Fibroblast of skin of left biceps (primary cell): Measurements from ENCODE around the gene PTGES3L.
"Not testable (repeated sequence)": the region's sequence is repeated elsewhere in the genome, so short reads cannot be mapped to it uniquely, and the experiment has no call there.

ENCODE experiments used
- DNase-seq, 2 experiments: peaks; one replicate each; pipeline ENCODE4 v3.0.0-alpha.2; 2013; ENCODE audit warnings: low read depth in 2 of 2

The PTGES3L gene

DNA sequence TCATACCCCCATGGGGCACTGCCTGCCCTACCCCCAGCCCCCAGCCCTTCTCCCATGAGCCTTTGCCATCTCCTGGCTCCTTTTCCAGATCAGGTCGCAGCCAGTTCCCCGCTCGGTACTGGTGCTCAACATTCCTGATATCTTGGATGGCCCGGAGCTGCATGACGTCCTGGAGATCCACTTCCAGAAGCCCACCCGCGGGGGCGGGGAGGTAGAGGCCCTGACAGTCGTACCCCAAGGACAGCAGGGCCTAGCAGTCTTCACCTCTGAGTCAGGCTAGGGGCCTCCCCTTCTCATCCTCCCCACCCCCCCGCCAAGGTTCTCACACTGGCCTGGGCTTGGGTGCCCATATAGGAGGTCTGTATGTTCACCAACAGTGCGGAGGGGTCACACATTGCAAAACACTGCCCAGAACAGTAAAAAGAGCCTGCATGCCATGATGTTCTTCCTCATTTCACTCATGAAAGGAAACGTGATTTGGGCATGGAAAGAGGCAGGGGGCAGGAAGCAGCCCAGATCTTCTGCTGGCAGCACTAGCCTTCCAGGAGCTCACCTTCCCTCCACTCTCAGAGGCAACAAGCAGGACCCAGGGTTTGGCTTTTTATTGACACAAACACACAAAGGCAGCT lies 34.3 kb upstream of the PTGES3L start:
- no peak for DNase-seq

DNA sequence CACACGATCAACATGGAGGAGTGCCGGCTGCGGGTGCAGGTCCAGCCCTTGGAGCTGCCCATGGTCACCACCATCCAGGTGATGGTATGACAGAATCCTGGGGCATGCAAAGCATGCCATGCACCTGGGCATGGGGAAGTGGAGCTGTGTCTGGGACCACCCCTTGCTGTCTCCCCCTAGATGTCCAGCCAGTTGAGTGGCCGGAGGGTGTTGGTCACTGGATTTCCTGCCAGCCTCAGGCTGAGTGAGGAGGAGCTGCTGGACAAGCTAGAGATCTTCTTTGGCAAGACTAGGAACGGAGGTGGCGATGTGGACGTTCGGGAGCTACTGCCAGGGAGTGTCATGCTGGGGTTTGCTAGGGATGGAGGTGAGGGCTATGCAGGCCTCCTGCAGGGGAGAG lies 33.4 kb upstream of the PTGES3L start:
- DNase-seq = no peak

DNA sequence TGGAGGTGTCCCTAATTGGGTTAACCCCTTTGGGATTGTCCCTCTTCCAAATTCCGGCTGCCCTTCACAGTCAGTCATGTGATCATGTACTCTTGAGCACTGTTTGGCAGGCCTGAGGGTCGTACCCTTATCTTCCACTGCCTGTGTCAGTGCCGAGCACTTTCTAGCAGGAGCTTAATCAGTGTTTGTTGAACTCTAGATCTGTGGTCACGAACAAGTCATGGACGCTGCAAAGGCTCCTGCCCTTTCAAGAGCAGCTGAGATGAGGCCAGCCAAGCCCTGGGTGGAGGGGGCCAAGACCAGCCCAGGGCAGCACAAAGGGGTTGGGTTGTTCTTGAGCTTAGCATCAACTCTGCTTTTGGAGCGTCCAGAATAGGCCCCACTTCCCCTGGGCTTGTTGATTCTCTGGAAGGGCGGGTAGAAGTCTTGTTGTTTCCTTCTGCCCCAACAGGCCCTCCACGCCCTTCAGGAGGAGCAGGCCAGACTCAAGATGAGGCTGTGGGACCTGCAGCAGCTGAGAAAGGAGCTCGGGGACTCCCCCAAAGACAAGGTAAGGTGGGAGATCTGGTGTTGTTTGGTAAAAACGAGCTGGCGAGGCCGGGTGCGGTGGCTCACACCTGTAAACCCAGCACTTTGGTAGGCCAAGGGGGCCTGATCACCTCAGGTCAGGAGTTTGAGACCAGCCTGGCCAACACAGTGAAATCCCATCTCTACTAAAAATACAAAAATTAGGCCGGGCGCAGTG lies 32.0 kb upstream of the PTGES3L start:
- no peak for DNase-seq

DNA sequence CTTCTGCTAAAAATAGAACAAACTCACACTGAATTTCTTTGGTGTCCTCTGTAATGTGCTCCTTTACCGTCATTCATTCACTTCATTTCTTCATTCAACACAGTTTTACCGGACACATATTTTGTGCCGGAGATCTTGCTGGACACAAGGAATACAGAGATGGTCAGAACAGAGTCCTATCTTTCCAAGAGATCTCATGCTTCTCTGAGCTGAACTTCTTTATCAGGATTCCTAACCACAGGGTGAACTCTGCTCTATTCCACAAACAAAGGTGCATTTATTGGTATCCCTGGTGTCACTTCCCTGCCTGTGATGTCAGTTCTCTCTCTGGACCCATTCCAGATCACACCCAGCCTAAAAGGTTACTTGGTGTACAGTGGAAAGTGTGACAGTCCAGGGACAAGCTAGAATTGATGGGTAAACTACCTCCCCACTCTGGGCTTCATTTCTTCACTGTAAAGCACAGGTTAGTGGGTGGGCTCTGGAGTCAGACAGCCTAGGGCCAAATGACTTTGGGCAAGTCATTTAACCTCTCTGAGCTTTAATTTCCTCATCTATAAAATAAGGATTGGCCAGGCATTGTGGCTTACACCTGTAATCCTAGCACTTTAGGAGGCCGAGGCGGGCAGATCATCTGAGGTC lies 30.9 kb upstream of the PTGES3L start:
- DNase-seq = no peak

DNA sequence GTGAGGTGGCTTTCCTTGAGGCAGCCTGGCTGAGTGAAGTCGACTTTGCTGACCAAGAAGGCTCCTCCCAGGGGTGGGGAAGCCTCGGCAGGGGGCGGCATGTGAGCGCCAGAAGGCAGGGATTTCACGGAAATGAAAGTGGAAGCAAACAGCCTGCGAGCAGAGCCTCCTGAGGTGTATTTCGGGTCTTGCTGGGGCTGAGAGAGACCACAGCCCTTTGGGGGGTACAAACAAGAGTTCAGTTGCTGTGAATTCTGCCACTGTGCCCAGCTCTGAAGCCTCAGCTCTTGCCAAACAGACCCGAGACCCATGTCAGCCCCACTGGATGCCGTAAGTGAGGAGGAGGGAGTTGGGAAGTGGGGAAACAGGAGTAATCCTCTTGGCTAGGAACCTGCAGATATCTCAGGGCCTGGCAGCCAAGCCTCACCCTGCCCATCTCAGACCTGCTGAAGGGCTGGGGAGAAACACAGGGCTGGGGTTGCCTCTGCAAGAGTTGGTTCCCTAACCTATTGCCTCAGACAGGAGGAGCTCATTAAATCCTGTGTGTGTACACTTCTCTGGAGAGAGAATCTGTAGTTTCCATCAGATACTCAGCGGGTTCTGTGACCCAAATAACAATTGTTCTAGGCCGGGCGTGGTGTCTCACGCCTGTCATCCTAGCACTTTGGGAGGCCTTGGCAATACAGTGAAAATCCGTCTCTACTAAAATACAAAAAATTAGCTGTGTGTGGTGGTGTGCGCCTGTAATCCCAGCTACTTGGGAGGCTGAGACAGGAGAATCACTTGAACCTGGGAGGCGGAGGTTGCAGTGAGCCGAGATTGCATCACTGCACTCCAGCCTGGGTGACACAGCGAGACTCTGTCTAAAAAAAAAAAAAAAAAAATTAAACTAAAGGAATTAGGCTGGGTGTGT lies 27.0 kb upstream of the PTGES3L start, which contains the start of gene IFI35:
Gene IFI35 (plus strand): TSS at position 146 of the 913 bp plus-strand sequence. CDS start 164 bp downstream, at position 310.
- DNase-seq = no peak

DNA sequence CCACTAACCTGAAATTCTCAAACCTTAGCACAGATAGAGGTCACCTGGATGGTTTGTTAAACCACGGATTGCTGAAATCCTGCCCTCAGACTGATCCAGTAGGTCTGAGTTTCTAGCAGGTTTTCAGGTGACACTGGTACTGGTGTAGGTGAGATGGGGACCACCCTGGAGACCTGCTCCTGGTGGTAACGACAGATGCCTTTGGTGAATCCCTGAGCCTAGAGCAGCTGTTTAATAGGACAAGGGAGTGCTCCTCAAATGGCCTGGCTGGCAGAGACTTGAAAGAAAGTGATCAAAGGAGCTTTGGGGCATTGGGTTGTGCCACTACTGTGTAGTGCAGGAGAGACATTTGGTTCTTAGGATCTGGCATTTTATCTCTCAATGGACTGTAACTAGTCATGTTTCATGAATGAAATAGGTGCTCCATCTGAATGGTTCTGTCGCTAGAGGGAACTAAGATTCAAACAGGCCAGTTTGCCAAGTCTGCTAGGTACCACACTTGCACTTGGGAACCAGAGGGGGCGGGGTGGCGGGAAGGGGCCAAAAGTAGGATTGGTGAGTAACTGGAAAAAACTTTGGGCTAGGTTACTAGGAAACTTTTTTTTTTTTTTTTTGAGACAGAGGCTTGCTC lies 23.8 kb upstream of the PTGES3L start:
- DNase-seq = no peak

DNA sequence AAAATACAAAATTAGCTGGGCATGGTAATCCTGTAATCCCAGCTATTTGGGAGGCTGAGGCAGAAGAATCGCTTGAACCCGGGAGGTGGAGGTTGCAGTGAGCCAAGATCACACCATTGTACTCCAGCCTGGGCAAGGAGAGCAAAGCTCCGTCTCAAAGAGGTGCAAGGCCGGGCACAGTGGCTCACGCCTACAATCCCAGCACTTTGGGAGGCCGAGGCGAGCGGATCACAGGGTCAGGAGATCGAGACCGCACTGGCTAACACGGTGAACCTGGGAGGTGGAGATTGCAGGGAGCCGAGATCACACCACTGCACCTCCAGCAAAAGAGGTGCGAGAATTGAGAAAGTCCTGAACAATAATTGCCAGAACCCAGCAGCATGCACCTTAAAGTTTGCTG lies 21.0 kb upstream of the PTGES3L start:
- DNase-seq = not testable (repeated sequence)

DNA sequence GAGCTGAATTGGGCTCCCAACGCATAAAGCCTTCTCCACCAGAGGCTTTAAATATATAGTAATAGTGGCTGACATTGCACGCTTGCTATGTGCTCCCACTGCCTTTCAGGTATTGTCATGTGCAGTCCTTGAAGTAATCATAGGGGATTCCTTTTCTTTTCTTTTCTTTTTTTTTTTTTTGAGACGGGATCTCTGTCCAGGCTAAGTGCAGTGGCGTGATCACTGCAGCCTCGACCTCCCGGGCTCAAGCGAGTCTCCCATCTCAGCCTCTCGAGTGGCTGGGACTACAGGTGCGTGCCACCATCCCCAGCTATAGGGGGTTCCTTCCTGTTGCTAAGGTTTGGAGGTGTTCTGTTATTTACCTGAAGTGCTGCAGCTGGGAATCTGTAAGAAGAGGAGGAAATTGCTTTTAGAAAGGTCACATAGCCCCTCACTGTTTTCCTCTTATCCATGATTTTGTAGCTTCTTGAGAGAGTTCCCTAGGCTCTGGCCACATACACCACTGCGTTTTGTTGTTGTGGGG lies 19.2 kb upstream of the PTGES3L start:
- no peak for DNase-seq

DNA sequence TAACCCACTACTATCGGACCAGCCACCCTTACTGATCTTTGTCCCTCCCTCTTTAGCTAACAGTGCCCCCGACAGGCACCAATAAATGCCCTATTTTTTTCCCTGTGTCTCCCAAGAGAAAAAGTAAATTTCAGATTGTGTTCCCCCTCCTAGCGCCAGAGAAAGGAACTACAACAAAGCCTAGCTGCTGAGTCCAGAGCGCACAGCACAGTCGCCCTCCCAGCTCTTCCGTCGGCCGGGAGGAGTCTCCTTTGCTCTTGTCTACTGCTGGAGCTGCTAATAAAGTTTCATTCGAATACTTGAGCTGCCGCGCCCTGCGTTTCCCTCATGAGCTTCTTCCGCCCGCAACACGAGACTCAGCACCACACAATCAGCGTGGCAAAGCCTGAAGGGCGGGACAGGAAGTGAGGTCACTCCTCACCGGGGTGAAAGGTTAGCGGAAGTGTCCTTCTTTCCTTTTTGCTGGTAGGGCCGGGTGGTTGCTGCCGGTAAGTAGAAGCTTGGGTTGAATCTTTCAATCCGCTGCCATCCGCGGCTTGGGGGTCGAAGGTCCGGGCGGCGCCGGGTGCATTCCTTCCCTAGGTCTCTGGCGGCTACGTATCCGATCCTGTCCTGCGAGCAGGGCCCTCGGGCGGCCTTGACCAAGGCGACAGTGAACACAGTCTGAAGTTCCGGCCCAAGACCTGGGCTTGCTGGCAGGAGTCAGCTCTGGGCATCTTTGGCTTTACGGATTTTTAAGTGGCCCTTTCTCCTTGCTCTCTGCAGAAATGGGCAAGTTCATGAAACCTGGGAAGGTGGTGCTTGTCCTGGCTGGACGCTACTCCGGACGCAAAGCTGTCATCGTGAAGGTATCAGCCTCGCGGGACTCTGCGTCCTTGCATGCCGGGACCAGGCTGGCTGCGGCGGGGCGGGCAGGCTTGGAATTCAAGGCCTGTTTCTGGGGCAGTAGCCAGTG lies 18.4 kb upstream of the PTGES3L start, which contains the start of gene RPL27:
Gene RPL27 (plus strand): TSS at position 436 of the 955 bp plus-strand sequence. CDS start 332 bp downstream, at position 768.
- DNase-seq = peak; percentile 100

DNA sequence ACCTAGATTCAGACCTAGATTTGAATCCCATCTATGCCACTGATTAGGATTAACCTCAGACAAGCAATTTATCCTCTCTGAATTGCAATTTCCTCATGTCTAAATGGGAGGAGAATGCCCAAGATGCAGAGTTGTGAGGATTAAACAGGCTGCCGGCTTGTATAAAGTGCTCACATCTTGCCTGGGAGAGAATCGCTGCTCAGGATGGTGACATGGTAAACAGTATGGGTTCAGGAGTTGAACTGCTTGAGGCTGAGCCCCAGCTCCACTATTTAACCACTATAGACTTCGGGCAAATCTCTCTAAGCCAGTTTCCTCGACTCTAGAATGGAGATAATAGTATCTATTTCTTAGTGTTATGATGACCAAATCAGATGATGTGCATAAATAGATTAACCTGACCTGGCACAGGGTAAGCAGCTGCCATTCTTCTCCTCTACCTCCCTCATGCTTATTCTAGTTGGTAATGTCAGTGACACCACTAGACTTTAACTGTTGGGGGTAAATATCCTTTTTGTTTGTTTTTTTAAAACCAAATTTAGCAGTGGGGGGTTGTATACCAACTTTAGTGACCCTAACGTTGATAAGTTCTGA lies 17.6 kb upstream of the PTGES3L start:
- no peak for DNase-seq

DNA sequence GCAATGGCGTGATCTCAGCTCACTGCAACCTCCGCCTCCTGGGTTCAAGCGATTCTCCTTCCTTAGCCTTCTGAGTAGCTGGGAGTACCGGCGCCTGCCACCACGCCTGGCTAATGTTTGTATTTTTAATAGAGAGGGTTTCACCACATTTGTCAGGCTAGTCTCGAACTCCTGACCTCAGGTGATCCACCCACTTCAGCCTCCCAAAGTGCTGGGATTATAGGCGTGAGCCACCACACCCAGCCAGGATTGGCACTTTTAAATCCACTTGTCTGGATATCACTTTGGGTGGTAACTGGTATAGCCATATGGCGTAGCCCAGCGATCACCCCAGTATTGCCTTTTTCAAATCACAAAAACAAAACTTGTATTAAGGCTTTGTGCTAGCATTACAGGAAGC lies 14.0 kb upstream of the PTGES3L start:
- not testable (repeated sequence) for DNase-seq

DNA sequence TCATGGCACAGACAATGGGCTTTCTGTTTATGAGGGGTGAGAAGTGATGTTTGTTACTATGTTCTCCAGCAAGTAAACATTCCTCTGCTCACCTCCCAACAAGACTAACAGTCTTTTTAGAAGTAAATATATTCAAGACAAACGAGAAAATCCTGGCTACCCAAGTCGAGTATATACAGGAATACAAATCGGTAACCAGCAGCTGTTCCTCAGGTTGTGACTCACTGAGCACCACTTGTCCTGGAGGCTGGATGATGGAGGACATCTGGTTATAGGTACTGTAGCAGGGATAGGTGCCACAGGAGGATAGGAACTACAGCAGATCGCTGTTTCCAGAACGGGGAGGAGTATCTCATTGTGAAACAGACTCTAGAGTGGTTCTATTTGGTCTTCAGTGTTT lies 13.0 kb upstream of the PTGES3L start:
- no peak for DNase-seq

DNA sequence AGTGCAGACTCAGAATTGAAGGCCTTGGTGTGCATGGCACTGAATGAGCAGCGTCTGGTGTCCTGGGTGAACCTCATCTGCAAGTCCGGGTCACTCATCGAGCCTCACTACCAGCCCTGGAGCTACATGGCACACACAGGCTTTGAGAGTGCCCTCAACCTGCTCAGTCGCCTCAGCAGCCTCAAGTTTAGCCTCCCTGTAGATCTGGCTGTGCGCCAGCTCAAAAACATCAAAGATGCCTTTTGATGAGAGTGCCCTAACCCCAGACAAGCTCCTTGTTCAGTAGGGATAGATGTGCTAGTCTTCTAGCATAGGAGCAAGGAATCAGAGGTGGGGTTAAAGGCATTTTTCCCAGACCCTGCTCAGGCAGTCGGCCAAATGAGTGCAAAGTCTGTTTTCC lies 11.6 kb upstream of the PTGES3L start:
- DNase-seq = no peak

DNA sequence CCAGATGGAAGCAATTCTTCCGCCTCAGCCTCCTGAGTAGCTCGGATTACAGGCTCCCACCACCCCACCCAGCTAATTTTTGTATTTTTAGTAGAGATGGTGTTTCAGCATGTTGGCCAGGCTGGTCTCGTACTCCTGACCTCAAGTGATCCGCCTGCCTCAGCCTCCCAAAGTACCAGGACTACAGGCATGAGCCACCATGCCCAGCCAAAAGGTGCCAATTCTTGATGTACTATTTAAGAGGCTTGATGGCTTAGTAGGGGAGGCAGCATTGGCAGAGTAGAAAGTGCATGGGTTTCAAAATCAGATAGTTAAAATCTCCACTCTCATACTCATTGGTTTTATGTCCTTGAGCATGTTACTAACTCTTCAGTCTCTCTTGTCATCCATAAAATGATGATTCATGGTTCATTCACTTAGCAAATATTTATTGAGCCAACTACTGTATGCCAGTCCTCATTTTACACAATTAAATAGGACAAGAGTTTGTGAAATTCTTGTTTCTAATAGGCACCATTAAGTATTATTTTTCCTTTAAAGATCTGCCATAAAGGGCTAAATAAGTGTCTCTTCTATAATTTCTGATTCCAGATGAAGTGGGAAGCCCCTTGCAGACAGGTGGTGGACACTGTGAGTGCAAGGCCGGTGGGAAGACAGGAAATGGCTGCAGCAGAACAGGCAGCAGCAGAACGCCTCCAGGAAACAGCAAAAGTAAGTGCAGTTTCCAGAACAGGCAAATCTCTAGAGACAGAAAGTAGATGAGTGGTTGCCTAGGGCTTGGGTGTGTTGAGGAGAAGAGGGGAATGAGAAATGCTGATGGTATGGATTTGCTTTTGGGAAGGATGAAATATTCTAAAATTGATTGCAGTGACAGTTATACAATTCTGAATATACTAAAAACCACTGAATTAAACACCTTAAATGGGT lies 10.1 kb upstream of the PTGES3L start:
- DNase-seq = no peak

DNA sequence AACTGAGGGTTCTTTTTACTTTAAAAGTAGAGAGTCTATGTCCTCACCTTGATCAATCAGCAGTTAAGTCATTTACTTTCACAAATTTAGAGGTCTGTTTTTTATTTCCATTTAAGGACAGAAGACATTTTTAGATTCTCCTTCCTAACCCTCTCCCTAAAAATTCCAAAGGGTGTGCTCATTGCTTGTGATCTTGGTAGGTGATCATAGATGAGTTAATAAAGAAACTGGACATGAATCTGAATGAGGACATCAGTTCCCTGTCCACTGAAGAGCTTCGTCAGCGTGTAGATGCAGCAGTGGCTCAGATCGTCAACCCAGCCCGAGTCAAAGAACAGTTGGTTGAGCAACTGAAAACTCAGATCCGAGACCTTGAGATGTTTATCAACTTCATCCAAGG lies 9.3 kb upstream of the PTGES3L start:
- no peak for DNase-seq

DNA sequence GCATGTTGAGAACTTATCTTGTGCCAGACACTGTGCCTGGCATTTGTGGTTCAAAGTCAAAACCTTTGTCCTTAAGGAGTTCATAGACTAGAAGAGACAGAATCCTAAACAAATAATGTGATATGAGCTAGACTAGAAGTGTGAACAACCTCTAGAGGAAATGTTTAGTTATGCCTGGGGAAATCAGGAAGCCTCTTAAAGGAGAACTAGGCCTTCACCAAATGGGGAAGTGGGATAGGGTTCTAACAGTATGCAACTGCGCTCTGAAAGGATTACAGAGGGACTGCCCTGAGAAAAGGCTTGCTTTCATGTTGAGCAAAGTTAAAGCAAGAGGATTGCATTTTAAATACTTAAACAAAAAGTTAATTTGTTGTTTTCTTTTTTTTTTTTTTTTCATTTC lies 5.3 kb upstream of the PTGES3L start:
- no peak for DNase-seq

DNA sequence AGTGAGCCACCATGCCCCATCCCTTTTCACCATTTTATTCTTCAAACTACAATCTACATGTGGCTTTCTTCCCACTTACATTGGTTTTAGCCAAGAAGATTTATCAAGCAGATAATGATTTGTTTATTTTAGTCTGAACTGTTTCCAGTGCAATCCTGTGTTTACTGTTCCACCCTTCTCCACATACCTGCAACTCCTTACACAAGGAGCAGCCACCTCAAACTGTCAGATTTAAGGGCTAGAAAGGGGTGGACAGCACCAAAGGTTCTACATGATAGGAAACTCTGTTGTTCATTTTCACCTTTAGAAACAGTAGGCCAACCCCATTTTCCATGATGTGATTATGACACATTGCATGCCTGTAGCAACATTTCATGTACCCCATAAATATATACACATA lies 2.4 kb upstream of the PTGES3L start:
- DNase-seq = no peak

DNA sequence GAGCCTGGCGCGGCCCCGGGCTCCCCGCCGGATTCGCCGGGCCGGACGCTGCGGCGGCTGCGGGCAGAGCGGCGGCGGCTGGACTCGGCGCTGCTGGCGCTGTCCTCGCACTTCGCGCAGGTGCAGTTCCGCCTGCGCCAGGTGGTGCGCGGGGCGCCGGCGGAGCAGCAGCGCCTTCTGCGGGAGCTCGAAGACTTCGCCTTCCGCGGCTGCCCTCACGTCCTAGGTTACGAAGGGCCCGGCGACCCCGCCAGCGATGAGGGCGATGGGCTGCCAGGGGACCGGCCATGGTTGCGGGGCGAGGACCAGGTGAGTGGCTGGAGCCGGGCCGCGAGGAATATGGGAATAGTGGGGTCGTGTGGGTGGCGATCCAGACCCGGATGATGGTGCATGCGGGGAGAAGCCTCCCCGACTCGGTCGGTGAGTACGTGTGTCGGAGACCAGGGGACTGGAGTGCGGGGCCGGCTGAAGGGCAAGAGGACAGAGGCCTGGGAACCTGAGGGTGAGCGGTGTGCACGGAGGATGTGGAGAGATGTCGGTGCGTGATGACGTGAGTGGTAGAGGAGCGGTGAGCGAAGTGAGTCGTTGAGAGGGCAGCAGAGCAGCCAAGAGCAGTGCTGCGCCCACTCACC lies 1.0 kb upstream of the PTGES3L start:
- no peak for DNase-seq
